Small intestine (tissue), 7 donors: ENCODE measurements around the gene LYRM7. TPM values are rescaled to one million over a fixed set of nuclear protein-coding genes. Genes with fewer than 3 reads are reported as not detected.
A peak's percentile ranks its signal among the peaks of the same experiment; 100 is the strongest.

Source experiments
- DNase-seq, 2 donors: peaks; one replicate each; pipeline versions ENCODE4 v3.0.0 to v3.0.0-alpha.2; 2013
- FAIRE-seq: peaks from 2 replicates; lab custom pipeline; 2012; peaks lifted over from hg19 to GRCh38; lab: Jason Lieb, UNC
- H3K27ac ChIP-seq, 3 donors: one replicate each; pipeline ENCODE4 v1.5.1; 2013; ENCODE audit warnings: low read length in 2 of 3, mild to moderate bottlenecking in 2 of 3, control low read depth in 1 of 3, inconsistent platforms in 1 of 3, low read depth in 1 of 3, moderate library complexity in 1 of 3
- H3K27me3 ChIP-seq, 3 donors: one replicate each; pipeline ENCODE4 v1.6.1; 2013; ENCODE audit warnings: low read length in 3 of 3, inconsistent platforms in 1 of 3; ENCODE audit not compliant: control insufficient read depth in 3 of 3, insufficient read depth in 3 of 3
- H3K36me3 ChIP-seq, 3 donors: one replicate each; pipeline ENCODE4 v1.6.1; 2013; ENCODE audit warnings: low read length in 3 of 3, inconsistent platforms in 1 of 3, low read depth in 1 of 3, mild to moderate bottlenecking in 1 of 3, moderate library complexity in 1 of 3; ENCODE audit not compliant: control insufficient read depth in 3 of 3, insufficient read depth in 2 of 3
- H3K4me1 ChIP-seq, 3 donors: one replicate each; pipeline ENCODE4 v1.6.1; 2013; ENCODE audit warnings: low read length in 2 of 3, inconsistent platforms in 1 of 3, low read depth in 1 of 3, mild to moderate bottlenecking in 1 of 3, moderate library complexity in 1 of 3; ENCODE audit not compliant: control insufficient read depth in 3 of 3, insufficient read depth in 2 of 3
- H3K4me3 ChIP-seq, 3 donors: one replicate each; pipeline ENCODE4 v1.5.1; 2013; ENCODE audit warnings: low read length in 3 of 3, control low read depth in 1 of 3, inconsistent platforms in 1 of 3, low read depth in 1 of 3, mild to moderate bottlenecking in 1 of 3, moderate library complexity in 1 of 3
- H3K9me3 ChIP-seq, 2 donors: one replicate each; pipeline ENCODE4 v1.6.1; 2013; ENCODE audit warnings: low read depth in 1 of 2, low read length in 1 of 2; ENCODE audit not compliant: control insufficient read depth in 2 of 2, insufficient read depth in 1 of 2
- WGBS, 3 donors: extraction: QIAGEN DNeasy Blood & Tissue Kit; methylation state at CpG; one replicate each; pipeline ENCODE4 v1.1.7; 2013; 5-methylcytosine and 5-hydroxymethylcytosine counted together
- polyA plus RNA-seq, 4 donors: library from polyadenylated mRNA; stranded (reverse) in 3 of 4; unstranded in 1 of 4; fragments of 200-250 nt in 3 of 4; fragments of 120-200 nt in 1 of 4; gene quantifications; one replicate each; pipeline versions ENCODE4 v1.2.1 to v1.2.3, GENCODE V29; 2013
- donor health status: healthy with polysubstance abuse.
- donor health status: control.
- donor health status: control.
- donor health status: Bipolar disorder and iron deficiency.
- donor health status: healthy.

LYRM7 gene
- polyA plus RNA-seq, 4 donors = 5.1 to 9.3 (median 7.2) TPM

DNA sequence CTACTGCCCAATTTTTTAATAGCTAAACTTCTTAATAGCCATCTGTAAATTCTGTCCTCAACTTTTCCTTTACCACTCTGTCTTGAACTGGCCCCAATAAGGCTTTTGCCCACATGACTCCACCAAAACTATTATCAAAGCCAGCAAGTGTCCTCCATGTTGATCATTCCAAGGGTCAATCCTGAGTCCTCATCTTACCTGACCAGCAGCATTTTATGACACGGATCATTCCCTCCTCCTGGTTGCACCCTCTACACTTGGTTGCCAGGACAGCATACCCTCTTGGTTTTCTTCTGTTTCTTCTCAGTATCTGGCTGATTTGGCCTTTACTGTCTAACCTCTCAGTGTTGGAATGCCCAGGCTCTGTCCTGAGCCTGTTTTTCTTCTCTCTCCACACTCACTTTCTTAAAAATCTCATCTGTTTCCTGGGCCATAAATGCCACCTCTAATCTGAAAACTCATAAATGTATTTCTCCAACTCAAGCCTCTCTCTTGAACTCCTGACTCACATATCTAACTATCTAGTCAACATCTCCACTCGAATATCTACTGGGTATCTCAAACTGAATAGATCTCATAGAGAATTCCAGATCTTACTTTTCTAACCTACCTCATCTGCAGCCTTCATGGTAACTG lies 53.1 kb downstream of the LYRM7 start:
- no peaks in the 10 kb centered on the region for H3K27me3 ChIP-seq
- FAIRE-seq (no peak), DNase-seq (peak; percentile 37 to 54)
- H3K27ac ChIP-seq = peak overlapping the region in 2 of 3 donors; percentile 61 to 67
- H3K4me1 ChIP-seq = peaks cover 6 to 19% (median 11%) of the 10 kb centered on the region in 3 donors
- no peak overlapping the region for H3K4me3 ChIP-seq
- H3K9me3 ChIP-seq = no peaks in the 10 kb centered on the region
- 28 to 60% (median 31%) methylated on average over 2 of the region's 2 CpGs for WGBS, 3 donors
- no peaks in the 10 kb centered on the region for H3K36me3 ChIP-seq

DNA sequence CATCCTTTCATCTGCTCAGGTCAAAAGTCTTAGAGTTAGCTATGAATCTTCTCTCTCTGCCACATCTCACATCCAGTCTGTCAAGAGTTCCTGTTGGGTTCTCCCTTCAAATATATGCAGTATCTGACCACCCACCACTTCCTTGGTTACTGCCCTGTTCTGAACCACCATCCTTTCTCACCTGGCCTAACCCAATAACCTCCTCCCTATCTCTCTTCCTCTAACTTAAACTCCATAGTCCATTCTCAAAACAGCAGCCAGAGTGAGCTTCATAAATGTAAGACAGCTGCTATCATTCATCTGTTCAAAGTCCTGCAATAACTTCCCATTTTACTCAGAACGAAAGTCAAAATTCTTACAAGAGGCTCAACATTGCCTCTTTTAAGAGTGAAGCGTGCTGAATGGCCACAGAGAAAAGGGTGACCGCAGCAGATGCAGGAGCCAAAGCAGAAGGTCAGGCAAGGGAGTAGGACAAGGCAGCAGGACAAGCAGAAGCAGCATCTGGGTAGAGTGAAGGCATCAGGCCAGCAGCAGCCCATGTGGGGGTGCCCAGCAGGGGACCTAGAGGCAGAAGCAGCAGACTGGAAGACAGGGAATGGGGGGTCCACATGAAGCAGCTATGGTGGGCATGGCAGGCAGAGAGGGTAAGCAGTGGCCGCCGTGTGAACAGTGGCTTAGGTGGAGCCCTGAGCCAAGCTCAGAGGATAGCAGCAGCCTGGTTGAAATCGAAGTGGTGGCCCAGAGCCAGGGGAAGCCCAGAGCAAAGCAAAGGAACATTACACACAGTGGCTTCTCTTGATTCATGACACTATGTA lies 53.9 kb downstream of the LYRM7 start:
- Histone ChIP-seq H3K4me1 (peaks cover 6 to 19% (median 11%) of the 10 kb centered on the region in 3 donors), H3K4me3 (no peak overlapping the region), H3K9me3 (no peaks in the 10 kb centered on the region), H3K27me3 (no peaks in the 10 kb centered on the region), H3K27ac (peak overlapping the region in 2 of 3 donors; percentile 50 to 67), H3K36me3 (no peaks in the 10 kb centered on the region)
- FAIRE-seq (no peak), DNase-seq (peak; percentile 41 to 72)
- 31 to 52% (median 35%) methylated on average over 6 of the region's 6 CpGs for WGBS, 3 donors

DNA sequence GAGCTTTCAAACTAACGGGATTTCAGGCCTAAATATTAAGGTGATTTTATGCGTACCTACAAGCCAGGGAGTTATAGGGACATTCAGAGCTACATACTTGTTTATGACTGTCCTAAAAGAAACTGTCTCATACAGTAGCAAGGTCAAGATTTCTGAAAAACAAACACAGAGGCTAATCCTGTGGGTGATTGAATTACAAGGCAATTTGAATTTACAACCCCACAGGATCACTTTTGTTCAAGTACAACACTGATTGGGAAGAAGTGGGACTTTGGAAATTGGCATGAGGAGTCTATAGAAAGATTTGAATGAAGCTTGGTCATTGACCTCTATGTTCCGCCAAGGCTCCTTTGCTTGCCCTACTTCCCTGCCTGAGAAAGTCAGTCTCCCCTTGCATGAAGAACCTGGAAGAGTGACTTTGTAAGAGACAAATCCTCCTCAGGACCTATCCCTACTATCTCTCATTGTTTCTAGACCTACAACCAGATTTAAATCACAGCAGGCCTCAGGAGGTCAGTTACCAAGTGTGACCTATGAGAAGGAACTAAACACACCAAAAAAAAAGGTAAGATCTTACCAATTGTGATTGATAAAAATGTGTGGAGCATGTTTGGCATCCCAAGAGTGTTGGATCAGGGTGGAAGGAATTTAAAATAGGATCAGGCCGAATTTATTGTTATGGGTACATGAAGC lies 54.7 kb downstream of the LYRM7 start:
- Histone ChIP-seq H3K36me3 (no peaks in the 10 kb centered on the region), H3K27ac (peak overlapping the region in 2 of 3 donors; percentile 50 to 63), H3K9me3 (no peaks in the 10 kb centered on the region), H3K27me3 (no peaks in the 10 kb centered on the region), H3K4me3 (no peak overlapping the region), H3K4me1 (peaks cover 6 to 19% (median 11%) of the 10 kb centered on the region in 3 donors)
- 39 to 61% (median 55%) methylated on average over 4 of the region's 4 CpGs for WGBS, 3 donors
- DNase-seq (peak; percentile 20 to 52), FAIRE-seq (no peak)

DNA sequence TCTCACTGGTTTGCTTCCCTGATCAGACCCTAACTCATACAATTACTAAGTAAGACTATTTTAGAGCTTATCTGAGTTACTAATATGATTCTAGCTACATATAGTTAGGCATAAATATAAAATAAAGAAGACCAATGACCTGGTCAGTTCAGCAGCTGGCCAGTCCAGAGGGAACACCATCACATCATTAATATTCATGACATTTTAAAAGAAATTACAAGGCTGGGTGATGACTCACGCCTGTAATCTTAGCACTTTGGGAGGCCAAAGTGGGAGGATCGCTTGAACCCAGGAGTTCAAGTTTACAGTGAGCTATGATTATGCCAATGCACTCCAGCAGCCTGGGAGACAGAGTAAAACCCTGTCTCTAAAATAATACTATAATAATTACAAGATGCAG lies 56.2 kb downstream of the LYRM7 start:
- no peaks in the 10 kb centered on the region for H3K27me3 ChIP-seq
- no peak for DNase-seq
- H3K4me3 ChIP-seq = no peak overlapping the region
- WGBS, 3 donors = 68 to 79% (median 75%) methylated on average over 2 of the region's 2 CpGs
- H3K27ac ChIP-seq = no peak overlapping the region
- no peaks in the 10 kb centered on the region for H3K36me3 ChIP-seq
- H3K9me3 ChIP-seq = no peaks in the 10 kb centered on the region
- peaks cover 6 to 19% (median 11%) of the 10 kb centered on the region in 3 donors for H3K4me1 ChIP-seq
- FAIRE-seq = no peak

DNA sequence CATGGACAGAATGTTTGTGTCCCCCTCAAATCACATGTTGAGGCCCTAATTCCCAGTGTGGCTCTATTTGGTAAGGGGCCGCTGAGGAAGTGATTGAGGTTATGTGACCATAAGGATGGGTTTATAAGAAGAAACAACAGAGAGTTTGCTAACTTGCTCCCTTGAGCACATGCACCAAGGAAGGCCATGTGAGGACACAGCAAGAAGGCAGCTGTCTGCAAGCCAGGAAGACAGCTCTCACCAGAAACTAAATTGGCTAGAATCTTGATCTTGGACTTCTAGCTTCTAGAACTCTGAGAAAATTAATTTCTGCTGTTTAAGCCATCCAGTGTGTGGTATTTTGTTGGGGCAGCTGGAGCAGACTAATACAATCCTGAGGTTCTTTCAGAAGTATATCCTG lies 57.9 kb downstream of the LYRM7 start:
- no peak overlapping the region for H3K27ac ChIP-seq
- H3K4me3 ChIP-seq = no peak overlapping the region
- no peaks in the 10 kb centered on the region for H3K27me3 ChIP-seq
- peaks cover 6 to 14% (median 11%) of the 10 kb centered on the region in 3 donors for H3K4me1 ChIP-seq
- no peaks in the 10 kb centered on the region for H3K9me3 ChIP-seq
- H3K36me3 ChIP-seq = no peaks in the 10 kb centered on the region
- 83 to 96% (median 87%) methylated on average over 1 of the region's 1 CpG for WGBS, 3 donors
- DNase-seq = no peak
- no peak for FAIRE-seq

DNA sequence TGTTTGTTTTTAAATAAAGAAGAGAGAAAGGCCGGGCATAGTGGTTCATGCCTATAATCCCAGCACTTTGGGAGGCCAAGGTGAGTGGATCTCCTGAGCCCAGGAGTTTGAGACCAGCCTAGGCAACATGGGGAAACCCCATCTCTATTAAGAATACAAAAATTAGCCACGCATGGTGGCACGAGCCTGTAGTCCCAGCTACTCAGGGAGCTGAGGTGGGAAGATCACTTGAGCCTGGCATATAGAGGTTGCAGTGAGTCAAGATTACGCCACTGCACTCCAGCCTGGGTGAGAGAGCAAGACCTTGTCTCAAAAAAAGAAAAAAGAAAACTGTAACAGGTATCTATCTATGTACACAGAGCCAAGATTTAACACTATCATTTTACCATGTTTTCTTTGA lies 58.9 kb downstream of the LYRM7 start:
- FAIRE-seq = no peak
- Histone ChIP-seq H3K4me3 (no peak overlapping the region), H3K9me3 (no peaks in the 10 kb centered on the region), H3K36me3 (no peaks in the 10 kb centered on the region), H3K27ac (no peak overlapping the region), H3K27me3 (no peaks in the 10 kb centered on the region), H3K4me1 (peaks cover 5 to 6% (median 5%) of the 10 kb centered on the region in 3 donors)
- 78 to 83% (median 81%) methylated on average over 4 of the region's 4 CpGs for WGBS, 3 donors
- DNase-seq = no peak

DNA sequence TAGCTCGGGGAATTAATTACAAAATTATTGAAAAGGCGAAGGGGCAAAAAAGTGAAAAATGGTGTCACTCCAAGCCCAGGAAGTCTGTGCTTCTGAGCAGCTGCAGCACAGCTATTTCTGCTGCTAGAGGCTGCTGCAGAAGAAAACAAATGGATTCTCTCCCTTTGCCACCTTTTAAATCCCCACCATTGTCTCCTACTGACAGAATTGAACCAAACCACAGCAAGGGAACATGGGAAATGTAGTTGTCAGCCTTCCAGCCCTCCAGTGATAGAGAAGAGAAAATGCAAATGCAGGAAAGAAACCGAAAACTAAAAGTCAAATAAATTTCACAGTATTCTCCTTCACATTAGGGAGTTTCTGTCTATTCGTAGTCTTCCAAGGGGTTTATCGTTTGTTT lies 59.7 kb downstream of the LYRM7 start:
- 78 to 85% (median 78%) methylated on average over 5 of the region's 5 CpGs for WGBS, 3 donors
- no peak for FAIRE-seq
- no peaks in the 10 kb centered on the region for H3K27me3 ChIP-seq
- H3K27ac ChIP-seq = no peak overlapping the region
- DNase-seq = no peak
- no peak overlapping the region for H3K4me3 ChIP-seq
- H3K4me1 ChIP-seq = peaks cover 0 to 3% (median 0%) of the 10 kb centered on the region in 3 donors
- no peaks in the 10 kb centered on the region for H3K9me3 ChIP-seq
- H3K36me3 ChIP-seq = no peaks in the 10 kb centered on the region

DNA sequence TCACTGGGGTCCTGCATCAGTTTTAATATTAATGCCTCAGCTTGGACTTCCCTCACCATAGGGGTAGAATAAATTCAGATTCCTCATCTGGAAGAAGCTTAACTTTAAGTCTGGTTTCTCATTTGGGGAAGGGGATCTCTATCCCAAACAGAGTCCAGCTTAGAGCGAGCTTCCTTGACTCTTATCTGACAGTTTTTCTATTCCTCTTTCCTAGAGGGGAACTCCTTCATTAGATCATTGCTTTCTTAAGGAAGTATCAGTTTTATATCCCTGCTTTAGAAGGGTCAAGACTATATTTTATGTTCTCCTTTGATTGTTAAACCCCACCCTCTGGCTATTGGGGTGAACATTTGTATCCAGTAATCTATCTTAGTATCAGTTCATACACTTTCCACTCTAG lies 68.9 kb downstream of the LYRM7 start:
- no peaks in the 10 kb centered on the region for H3K9me3 ChIP-seq
- no peak overlapping the region for H3K27ac ChIP-seq
- no peak overlapping the region for H3K4me3 ChIP-seq
- 60 to 82% (median 61%) methylated on average over 1 of the region's 1 CpG for WGBS, 3 donors
- DNase-seq = no peak
- H3K4me1 ChIP-seq = no peaks in the 10 kb centered on the region
- no peaks in the 10 kb centered on the region for H3K27me3 ChIP-seq
- no peak for FAIRE-seq
- no peaks in the 10 kb centered on the region for H3K36me3 ChIP-seq
